Osteocyte (in vitro differentiated cells): ENCODE data around the gene IQSEC3. TPM values are rescaled to one million over a fixed set of nuclear protein-coding genes. Genes with fewer than 3 reads are reported as not detected.

Experiments
- DNase-seq: peaks from one replicate; pipeline ENCODE4 v3.0.0; 2021; ENCODE audit warnings: mixed read lengths; ENCODE audit not compliant: unreplicated experiment; ENCODE audit errors: extremely low spot score
- H3K27ac Mint-ChIP-seq: one replicate; pipeline ENCODE4 v1.8.0; 2021; ENCODE audit warnings: mild to moderate bottlenecking, mixed read lengths; ENCODE audit not compliant: unreplicated experiment
- H3K27me3 Mint-ChIP-seq: one replicate; pipeline ENCODE4 v1.8.0; 2021; ENCODE audit warnings: mixed read lengths; ENCODE audit not compliant: unreplicated experiment
- H3K36me3 Mint-ChIP-seq: one replicate; pipeline ENCODE4 v1.8.0; 2021; ENCODE audit warnings: mixed read lengths; ENCODE audit not compliant: unreplicated experiment
- H3K4me1 Mint-ChIP-seq: one replicate; pipeline ENCODE4 v1.8.0; 2021; ENCODE audit warnings: mixed read lengths; ENCODE audit not compliant: unreplicated experiment
- H3K4me3 Mint-ChIP-seq: one replicate; pipeline ENCODE4 v1.8.0; 2021; ENCODE audit warnings: mild to moderate bottlenecking, moderate library complexity, mixed read lengths; ENCODE audit not compliant: unreplicated experiment
- H3K9me3 Mint-ChIP-seq: one replicate; pipeline ENCODE4 v1.8.0; 2021; ENCODE audit warnings: mixed read lengths; ENCODE audit not compliant: unreplicated experiment
- CTCF ChIP-seq: fragments of 200-600 bp; sonication (generic); IDR thresholded peaks from 2 replicates; pipeline ENCODE4 v1.5.0; 2021; ENCODE audit warnings: antibody characterized with exemption, mild to moderate bottlenecking, moderate library complexity
- total RNA-seq: library from RNA; stranded (reverse); gene quantifications from 2 replicates; pipeline ENCODE4 v1.2.1, GENCODE V29; 2021

The IQSEC3 gene
- total RNA-seq, 1 donor from 2014 or later: 0.56 TPM

GRCh38 chr12:211639-212414 lies 145.3 kb downstream of the IQSEC3 start:
- no peaks in the 10 kb centered on the region for H3K36me3 Mint-ChIP-seq
- H3K9me3 Mint-ChIP-seq: no peaks in the 10 kb centered on the region
- no peak for TF ChIP-seq CTCF
- no peak overlapping the region for H3K27ac Mint-ChIP-seq
- no peak for DNase-seq
- H3K4me1 Mint-ChIP-seq: peaks cover 2% of the 10 kb centered on the region
- peaks cover 82% of the 10 kb centered on the region for H3K27me3 Mint-ChIP-seq
- H3K4me3 Mint-ChIP-seq: no peak overlapping the region

- H3K27me3 Mint-ChIP-seq: peaks cover 83% of the 10 kb centered on the region
- peaks cover 2% of the 10 kb centered on the region for H3K4me1 Mint-ChIP-seq
- no peak overlapping the region for H3K4me3 Mint-ChIP-seq
- no peak for TF ChIP-seq CTCF
- no peaks in the 10 kb centered on the region for H3K36me3 Mint-ChIP-seq
- DNase-seq: no peak
- H3K9me3 Mint-ChIP-seq: no peaks in the 10 kb centered on the region
- H3K27ac Mint-ChIP-seq: no peak overlapping the region
Observed at GRCh38 chr12:212415-212714, 145.8 kb downstream of the IQSEC3 start.

- Mint-ChIP-seq H3K27ac (no peak overlapping the region), H3K27me3 (peaks cover 82% of the 10 kb centered on the region), H3K9me3 (no peaks in the 10 kb centered on the region), H3K4me1 (peaks cover 2% of the 10 kb centered on the region), H3K4me3 (no peak overlapping the region), H3K36me3 (no peaks in the 10 kb centered on the region)
- DNase-seq: no peak
- TF ChIP-seq CTCF: no peak
Observed at GRCh38 chr12:212715-213526, 146.4 kb downstream of the IQSEC3 start.

- no peaks in the 10 kb centered on the region for H3K9me3 Mint-ChIP-seq
- peaks cover 2% of the 10 kb centered on the region for H3K4me1 Mint-ChIP-seq
- H3K36me3 Mint-ChIP-seq: no peaks in the 10 kb centered on the region
- peaks cover 78% of the 10 kb centered on the region for H3K27me3 Mint-ChIP-seq
- no peak for TF ChIP-seq CTCF
- no peak for DNase-seq
- no peak overlapping the region for H3K27ac Mint-ChIP-seq
- no peak overlapping the region for H3K4me3 Mint-ChIP-seq
Observed at GRCh38 chr12:213527-213932, 147.0 kb downstream of the IQSEC3 start.

- H3K4me1 Mint-ChIP-seq: peaks cover 2% of the 10 kb centered on the region
- no peak within 1 kb of the TSS for H3K27ac Mint-ChIP-seq
- H3K36me3 Mint-ChIP-seq: no peaks in the 10 kb centered on the region
- H3K4me3 Mint-ChIP-seq: no peak within 1 kb of the TSS
- DNase-seq: no peak
- peaks cover 77% of the 10 kb centered on the region for H3K27me3 Mint-ChIP-seq
- no peak for TF ChIP-seq CTCF
- H3K9me3 Mint-ChIP-seq: no peaks in the 10 kb centered on the region
Observed at GRCh38 chr12:214003-214741, 147.6 kb downstream of the IQSEC3 start, which contains the start of gene SLC6A12. Gene SLC6A12, minus strand, starts transcription at chr12:214157. Its CDS starts 4,171 bp downstream, at chr12:209986.
